Lower leg skin (tissue), 4 donors: ENCODE results near the gene ZSCAN23. TPM values are rescaled to one million over a fixed set of nuclear protein-coding genes. Genes with fewer than 3 reads are reported as not detected.

Experiments used
- DNase-seq, 2 donors: peaks; one replicate each; pipeline ENCODE4 v3.0.0-alpha.2; 2019; ENCODE audit warnings: low spot score in 2 of 2
- H3K4me3 ChIP-seq: fragments of 200-600 bp; sonication (generic); 2 replicates; pipeline ENCODE4 v1.5.1; 2017; ENCODE audit warnings: mild to moderate bottlenecking, low read depth; ENCODE audit not compliant: poor library complexity, severe bottlenecking
- POLR2A ChIP-seq, 2 donors: fragments of 450-650 bp; IDR thresholded peaks; one replicate each; pipeline ENCODE4 v1.6.1; 2016 to 2017; ENCODE audit warnings: antibody characterized with exemption in 2 of 2, mild to moderate bottlenecking in 1 of 2, moderate library complexity in 1 of 2
- WGBS, 2 donors: methylation state at CpG; one replicate each; pipeline ENCODE4 v1.1.5; 2018; 5-methylcytosine and 5-hydroxymethylcytosine counted together
- intact Hi-C: fragments of 100-400 bp; cut with DNase I; formaldehyde crosslinking; loops from one replicate; pipeline ENCODE4 v1.15.0; 2023; ENCODE audit warnings: low total_unique reads
- total RNA-seq, 4 donors: library from RNA; depleted of rRNA; stranded (reverse); fragments of >200 nt; gene quantifications; one replicate each; pipeline ENCODE4 v1.1.0, GENCODE V29; 2016
- TF ChIP-seq, protein P1 (sequence below), 3 donors: fragments of 450-650 bp; IDR thresholded peaks; one replicate each; pipeline ENCODE4 v1.5.1; 2016; ENCODE audit warnings: antibody characterized with exemption in 3 of 3, mild to moderate bottlenecking in 3 of 3, moderate library complexity in 2 of 3

Gene ZSCAN23
- total RNA-seq = 1 to 10 TPM in 1 of 4 donors, under 1 TPM in 2, not detected in 1; 0.25 to 1.2 (median 0.65) TPM

DNA sequence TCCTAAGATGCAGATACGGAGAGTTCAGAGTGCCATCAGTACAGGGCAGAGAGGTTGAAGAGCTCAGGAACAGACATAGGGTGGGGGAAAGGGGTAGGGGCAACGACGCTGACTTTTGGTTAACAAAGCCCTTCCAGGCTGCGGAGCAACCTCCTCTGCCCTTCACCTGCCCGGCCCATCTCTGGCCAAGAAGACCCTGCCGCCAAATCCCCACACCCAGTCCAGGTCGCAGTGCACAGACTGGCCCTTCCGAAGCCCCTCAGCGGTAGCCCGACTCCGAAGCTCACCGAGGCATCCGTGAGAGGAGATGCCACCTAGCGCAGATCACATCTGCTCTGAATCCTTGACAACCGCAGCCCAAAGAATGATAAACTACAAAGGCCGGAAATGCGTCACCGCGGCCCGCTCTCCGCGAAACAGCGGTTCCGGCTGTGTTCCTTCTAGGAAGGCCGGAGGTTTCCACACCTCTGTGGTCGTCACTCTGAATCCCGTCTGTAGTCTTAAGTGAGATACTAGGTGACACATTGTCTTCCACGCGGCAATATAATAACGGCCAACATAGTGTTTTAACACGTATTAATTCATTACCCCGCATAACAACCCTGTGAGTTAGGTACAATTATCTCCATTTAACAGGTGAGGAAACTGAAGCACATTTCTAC lies at the start of gene ZSCAN23:
ZSCAN23 (minus strand) TSS at position 380 of the 662 bp plus-strand sequence. CDS start 7,225 bp downstream, outside the sequence.
- intact Hi-C loops = no loop called here
- H3K4me3 ChIP-seq = peak within 1 kb of the TSS; percentile 41
- WGBS, 2 donors = 2 to 4% methylated on average over 26 to 32 of the region's 32 CpGs
- peak in 1 of 2 donors; percentile 92 for DNase-seq
- TF ChIP-seq, protein P1, sequence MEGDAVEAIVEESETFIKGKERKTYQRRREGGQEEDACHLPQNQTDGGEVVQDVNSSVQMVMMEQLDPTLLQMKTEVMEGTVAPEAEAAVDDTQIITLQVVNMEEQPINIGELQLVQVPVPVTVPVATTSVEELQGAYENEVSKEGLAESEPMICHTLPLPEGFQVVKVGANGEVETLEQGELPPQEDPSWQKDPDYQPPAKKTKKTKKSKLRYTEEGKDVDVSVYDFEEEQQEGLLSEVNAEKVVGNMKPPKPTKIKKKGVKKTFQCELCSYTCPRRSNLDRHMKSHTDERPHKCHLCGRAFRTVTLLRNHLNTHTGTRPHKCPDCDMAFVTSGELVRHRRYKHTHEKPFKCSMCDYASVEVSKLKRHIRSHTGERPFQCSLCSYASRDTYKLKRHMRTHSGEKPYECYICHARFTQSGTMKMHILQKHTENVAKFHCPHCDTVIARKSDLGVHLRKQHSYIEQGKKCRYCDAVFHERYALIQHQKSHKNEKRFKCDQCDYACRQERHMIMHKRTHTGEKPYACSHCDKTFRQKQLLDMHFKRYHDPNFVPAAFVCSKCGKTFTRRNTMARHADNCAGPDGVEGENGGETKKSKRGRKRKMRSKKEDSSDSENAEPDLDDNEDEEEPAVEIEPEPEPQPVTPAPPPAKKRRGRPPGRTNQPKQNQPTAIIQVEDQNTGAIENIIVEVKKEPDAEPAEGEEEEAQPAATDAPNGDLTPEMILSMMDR (IDR thresholded peaks at IDR 0.05) = no peak
- no peak for TF ChIP-seq POLR2A (IDR thresholded peaks at IDR 0.05)

DNA sequence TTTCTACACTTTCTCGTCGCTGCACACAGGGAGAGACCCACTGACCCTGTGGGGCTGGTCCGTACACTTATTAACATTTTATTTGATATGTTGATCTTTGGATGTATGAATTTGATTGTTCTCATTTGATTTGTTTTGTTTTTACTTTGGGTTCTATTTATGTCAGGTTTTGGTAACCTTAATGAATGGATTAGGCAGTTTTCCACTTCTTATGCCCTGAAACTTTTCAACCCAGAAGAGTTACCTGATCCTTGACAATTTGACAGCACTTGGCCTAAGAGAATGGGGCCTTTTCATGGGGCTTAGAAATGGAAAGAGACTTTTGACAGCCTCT lies 48.7 kb upstream of the ZSCAN23 start:
- WGBS, 2 donors = 57 to 64% methylated on average over 3 of the region's 3 CpGs
- no peak overlapping the region for H3K4me3 ChIP-seq
- TF ChIP-seq, protein P1 (IDR thresholded peaks at IDR 0.05) = no peak
- TF ChIP-seq POLR2A (IDR thresholded peaks at IDR 0.05) = no peak
- DNase-seq = no peak
- intact Hi-C loops = no loop called here

DNA sequence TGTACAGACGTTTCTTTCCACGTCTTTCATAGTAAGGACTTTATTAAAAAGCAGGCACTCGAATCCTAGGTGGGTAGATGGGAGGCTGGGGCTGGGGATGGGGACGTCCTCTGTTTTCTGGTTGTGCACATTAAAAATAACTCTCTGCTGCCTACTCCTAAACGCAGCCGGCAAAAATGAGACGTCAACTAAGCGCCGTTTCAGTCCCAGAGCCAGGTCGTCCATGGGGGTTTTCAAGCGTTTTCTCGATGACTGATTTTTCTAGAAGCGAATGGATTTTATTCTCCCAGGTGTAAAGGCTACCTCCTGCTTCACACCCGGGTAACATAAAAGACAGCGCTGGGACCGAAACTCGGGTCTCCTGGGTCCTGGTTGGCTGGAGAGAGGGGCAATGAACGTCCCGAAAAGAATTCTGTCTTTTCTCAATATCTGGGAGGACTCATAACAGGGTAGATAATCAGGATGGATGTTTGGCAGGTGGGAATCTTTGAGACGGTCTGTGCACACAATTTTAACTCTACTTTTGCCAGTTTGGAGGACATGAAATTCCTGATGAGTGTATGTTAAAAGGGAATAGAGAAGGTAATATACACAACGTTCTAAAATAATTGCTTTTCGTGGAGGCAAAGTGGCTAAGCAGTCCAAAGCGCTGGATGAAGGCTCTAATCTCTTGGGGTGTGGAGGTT lies 47.1 kb upstream of the ZSCAN23 start:
- no peak overlapping the region for H3K4me3 ChIP-seq
- TF ChIP-seq, protein P1 (IDR thresholded peaks at IDR 0.05) = no peak
- no peak for TF ChIP-seq POLR2A (IDR thresholded peaks at IDR 0.05)
- WGBS, 2 donors = 9 to 10% methylated on average over 23 of the region's 23 CpGs
- no peak for DNase-seq
- intact Hi-C loops = no loop called here

DNA sequence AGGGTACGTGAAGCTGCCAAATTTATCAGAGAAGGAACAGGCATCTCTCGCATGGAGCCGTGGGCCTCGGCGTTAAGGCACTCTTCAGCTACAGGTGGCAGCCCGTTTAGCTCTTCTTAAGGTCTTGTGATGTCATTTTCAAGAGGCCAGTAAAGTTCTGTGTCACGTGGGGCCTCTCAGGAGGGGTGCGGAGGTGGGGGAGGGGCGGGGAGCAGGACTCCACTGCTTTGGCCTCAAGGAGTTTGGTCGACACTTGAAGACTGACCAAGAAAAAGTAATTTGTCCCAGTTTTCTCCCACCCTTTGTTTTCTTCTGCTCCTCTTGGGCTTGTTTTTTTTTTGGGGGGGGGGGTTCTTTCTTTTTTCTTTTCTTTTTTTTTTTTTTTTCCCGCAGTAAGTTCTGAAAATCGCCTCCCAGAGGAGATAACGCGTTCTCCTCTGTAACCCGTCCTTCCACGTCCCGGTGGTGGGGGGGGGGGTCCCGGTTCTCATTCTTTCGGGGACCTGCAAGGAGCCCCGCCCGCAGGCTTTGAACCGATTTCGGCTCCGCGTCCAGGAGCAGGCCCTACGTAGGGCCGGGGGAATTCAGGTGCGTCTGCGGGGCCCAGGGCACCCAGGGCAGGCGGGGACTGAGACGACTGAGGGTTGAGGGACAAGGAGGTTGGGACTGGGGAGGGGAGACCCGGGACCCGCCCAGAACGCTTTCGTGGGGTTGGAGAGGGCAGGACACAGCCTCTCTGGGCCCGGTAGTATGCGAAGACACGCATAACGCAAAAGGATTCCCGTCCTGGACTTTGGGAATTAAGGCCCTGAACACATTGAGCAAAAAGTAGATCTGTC lies 46.3 kb upstream of the ZSCAN23 start:
- 3 to 4% methylated on average over 40 of the region's 40 CpGs for WGBS, 2 donors
- DNase-seq = peak in 1 of 2 donors; percentile 90
- no peak for TF ChIP-seq POLR2A (IDR thresholded peaks at IDR 0.05)
- TF ChIP-seq, protein P1 (IDR thresholded peaks at IDR 0.05) = no peak
- H3K4me3 ChIP-seq = peak overlapping the region; percentile 17
- intact Hi-C loops = no loop called here

DNA sequence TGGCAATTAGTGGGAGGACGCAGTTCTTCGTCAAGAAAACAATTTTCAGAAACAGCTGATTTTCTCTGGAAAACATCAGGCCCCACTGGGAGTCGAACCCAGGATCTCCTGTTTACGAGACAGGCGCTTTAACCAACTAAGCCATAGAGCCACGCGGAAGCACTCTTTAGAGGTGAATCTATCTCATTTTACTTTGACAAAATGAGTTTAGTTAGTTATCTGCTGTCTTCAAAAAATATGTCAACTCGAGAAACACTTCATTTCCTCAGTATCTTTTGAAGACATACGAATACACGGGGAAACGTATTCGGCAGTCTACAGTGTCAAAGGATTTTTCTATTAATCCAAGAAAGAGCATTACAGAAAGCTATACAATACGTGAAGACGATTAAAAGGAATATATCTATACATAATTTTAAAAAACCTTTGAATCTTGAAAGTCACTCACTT lies 45.6 kb upstream of the ZSCAN23 start:
- H3K4me3 ChIP-seq = no peak overlapping the region
- intact Hi-C loops = no loop called here
- DNase-seq = no peak
- WGBS, 2 donors = 12 to 20% methylated on average over 14 of the region's 14 CpGs
- TF ChIP-seq, protein P1 (IDR thresholded peaks at IDR 0.05) = no peak
- TF ChIP-seq POLR2A (IDR thresholded peaks at IDR 0.05) = no peak
